Measurements from ENCODE around the gene GRK5. TPM values are rescaled to one million over a fixed set of nuclear protein-coding genes. Genes with fewer than 3 reads are reported as not detected.
"Not testable (repeated sequence)": the region's sequence is repeated elsewhere in the genome, so short reads cannot be mapped to it uniquely, and the experiment has no call there.

The GRK5 gene
- total and polyA plus RNA-seq, 9 of the 15 experiments (the other 6 are each of a cell fraction or from before 2014, with no cell fraction given) = 0.46 to 0.83 (median 0.67) TPM; not detected in 2

GRCh38 chr10:119257899-119258419 is 50.6 kb downstream of the GRK5 start:
- H3K4me1 ChIP-seq (replicated peaks in 1 of 2; ENCODE audit: control insufficient read depth in 2 of 2, insufficient read depth in 2 of 2, low read length in 2 of 2) = peaks cover 3 to 20% of the 10 kb centered on the region in 2 experiments; a peak in 3 of 5 replicates
- no peaks in the 10 kb centered on the region for H3K79me2 ChIP-seq (ENCODE audit: control insufficient read depth, insufficient read depth, low read length)
- no peaks in the 10 kb centered on the region for H3K9me1 ChIP-seq (ENCODE audit: control insufficient read depth, insufficient read depth, low read length)
- H3K4me2 ChIP-seq (ENCODE audit: insufficient read depth, low read length) = no peak overlapping the region
- no peaks in the 10 kb centered on the region for H3K9me3 ChIP-seq (replicated peaks; ENCODE audit: control insufficient read depth, insufficient read depth, low read depth, low read length)
- in situ Hi-C loops (cut with MboI) (no loop called here), intact Hi-C loops (cut with micrococcal nuclease) (no loop called here)
- H2AFZ ChIP-seq (ENCODE audit: low read depth, low read length) = no peak overlapping the region
- no peaks in the 10 kb centered on the region for H4K20me1 ChIP-seq (replicated peaks; ENCODE audit: control insufficient read depth, insufficient read depth, low read length)
- no peaks in the 10 kb centered on the region for H3K36me3 ChIP-seq (ENCODE audit: control insufficient read depth, insufficient read depth, low read length)
- 17% methylated on average over 4 of the region's 4 CpGs for WGBS (ENCODE audit: insufficient coverage, low coverage, missing lambda C conversion rate)
- POLR2A ChIA-PET = no interaction called here
- H3K9ac ChIP-seq (ENCODE audit: insufficient read depth in 1 of 2, low read depth in 2 of 2, low read length in 2 of 2) = no peak overlapping the region
- no TSS peak for BruUV-seq (replicated peaks)
- DNase-seq (ENCODE audit: extremely low read depth in 1 of 4, low spot score in 3 of 4) = no peak
- no peaks in the 10 kb centered on the region for H3K27me3 ChIP-seq (ENCODE audit: control insufficient read depth in 2 of 2, insufficient read depth in 2 of 2, low read length in 2 of 2)
- CTCF ChIA-PET (ENCODE audit: low intra/inter-chr PET ratio) = no interaction called here
- FAIRE-seq = no peak
- no peak overlapping the region for H3K4me3 ChIP-seq
- no peak for ATAC-seq
- no peak for TF ChIP-seq UBTF (IDR thresholded peaks at IDR 0.05; ENCODE audit: borderline replicate concordance in 1 of 2, low read depth in 2 of 2, low read length in 2 of 2)
- no peak for TF ChIP-seq HNRNPLL (IDR thresholded peaks at IDR 0.05; ENCODE audit: low read depth, low read length, poor library complexity, severe bottlenecking)
- H3K27ac ChIP-seq (ENCODE audit: extremely low read depth, low read depth, low read length) = no peak overlapping the region

GRCh38 chr10:119259345-119259744 is 52.0 kb downstream of the GRK5 start:
- H3K27me3 ChIP-seq (ENCODE audit: control insufficient read depth in 2 of 2, insufficient read depth in 2 of 2, low read length in 2 of 2) = no peaks in the 10 kb centered on the region
- POLR2A ChIA-PET = no interaction called here
- TF ChIP-seq MXI1 (IDR thresholded peaks at IDR 0.05; ENCODE audit: low read depth, low read length) = no peak
- TF ChIP-seq SMAD3 (CRISPR knock-in tag; conservative IDR thresholded peaks at IDR 0.05) = no peak
- TF ChIP-seq NUFIP1 (IDR thresholded peaks at IDR 0.05; ENCODE audit: partially characterized antibody) = no peak
- TF ChIP-seq HDAC8 (tag; IDR thresholded peaks at IDR 0.05) = no peak
- no peak for TF ChIP-seq EP400 (IDR thresholded peaks at IDR 0.05)
- H3K9ac ChIP-seq (ENCODE audit: insufficient read depth in 1 of 2, low read depth in 2 of 2, low read length in 2 of 2) = no peak overlapping the region
- BruUV-seq (replicated peaks) = no TSS peak
- peaks cover 0 to 8% of the 10 kb centered on the region in 2 experiments; a peak in 2 of 5 replicates for H3K4me1 ChIP-seq (replicated peaks in 1 of 2; ENCODE audit: control insufficient read depth in 2 of 2, insufficient read depth in 2 of 2, low read length in 2 of 2)
- no peaks in the 10 kb centered on the region for H3K79me2 ChIP-seq (ENCODE audit: control insufficient read depth, insufficient read depth, low read length)
- H3K27ac ChIP-seq (ENCODE audit: extremely low read depth, low read depth, low read length) = no peak overlapping the region
- intact Hi-C loops (cut with micrococcal nuclease) = no loop called here
- no peaks in the 10 kb centered on the region for H4K20me1 ChIP-seq (replicated peaks; ENCODE audit: control insufficient read depth, insufficient read depth, low read length)
- FAIRE-seq (no peak), ATAC-seq (no peak), DNase-seq (ENCODE audit: extremely low read depth in 1 of 4, low spot score in 3 of 4) (no peak)
- no peak overlapping the region for H3K4me3 ChIP-seq
- in situ Hi-C loops (cut with MboI) = no loop called here
- CTCF ChIA-PET (ENCODE audit: low intra/inter-chr PET ratio) = no interaction called here
- H2AFZ ChIP-seq (ENCODE audit: low read depth, low read length) = no peak overlapping the region
- no peaks in the 10 kb centered on the region for H3K9me3 ChIP-seq (replicated peaks; ENCODE audit: control insufficient read depth, insufficient read depth, low read depth, low read length)
- H3K9me1 ChIP-seq (ENCODE audit: control insufficient read depth, insufficient read depth, low read length) = no peaks in the 10 kb centered on the region
- 86% methylated on average over 1 of the region's 3 CpGs for WGBS (ENCODE audit: insufficient coverage, low coverage, missing lambda C conversion rate)
- H3K36me3 ChIP-seq (ENCODE audit: control insufficient read depth, insufficient read depth, low read length) = no peaks in the 10 kb centered on the region
- no peak overlapping the region for H3K4me2 ChIP-seq (ENCODE audit: insufficient read depth, low read length)

GRCh38 chr10:119261016-119261415 is 53.6 kb downstream of the GRK5 start:
- H3K4me3 ChIP-seq; POLR2A ChIA-PET; H3K27me3 ChIP-seq (ENCODE audit: control insufficient read depth in 2 of 2, insufficient read depth in 2 of 2, low read length in 2 of 2); H3K79me2 ChIP-seq (ENCODE audit: control insufficient read depth, insufficient read depth, low read length); H3K9me3 ChIP-seq (replicated peaks; ENCODE audit: control insufficient read depth, insufficient read depth, low read depth, low read length); FAIRE-seq; H3K27ac ChIP-seq (ENCODE audit: extremely low read depth, low read depth, low read length); H3K9ac ChIP-seq (ENCODE audit: insufficient read depth in 1 of 2, low read depth in 2 of 2, low read length in 2 of 2); CTCF ChIA-PET (ENCODE audit: low intra/inter-chr PET ratio); H4K20me1 ChIP-seq (replicated peaks; ENCODE audit: control insufficient read depth, insufficient read depth, low read length); H3K36me3 ChIP-seq (ENCODE audit: control insufficient read depth, insufficient read depth, low read length); H3K4me1 ChIP-seq (replicated peaks in 1 of 2; ENCODE audit: control insufficient read depth in 2 of 2, insufficient read depth in 2 of 2, low read length in 2 of 2); H3K9me1 ChIP-seq (ENCODE audit: control insufficient read depth, insufficient read depth, low read length); DNase-seq (ENCODE audit: extremely low read depth in 1 of 4, low spot score in 3 of 4); BruUV-seq (replicated peaks); ATAC-seq; intact Hi-C loops (cut with micrococcal nuclease); H3K4me2 ChIP-seq (ENCODE audit: insufficient read depth, low read length); in situ Hi-C loops (cut with MboI); H2AFZ ChIP-seq (ENCODE audit: low read depth, low read length): not testable (repeated sequence)
- WGBS (ENCODE audit: insufficient coverage, low coverage, missing lambda C conversion rate) = 88% methylated on average over 11 of the region's 34 CpGs

All from K562 (cell line).